Tibial artery (tissue), 4 donors: Measurements from ENCODE around the gene EGFLAM.

Experiments used
- DNase-seq, 2 donors: peaks; one replicate each; pipeline ENCODE4 v3.0.0-alpha.2; 2019
- H3K27ac ChIP-seq, 2 donors: fragments of 200-600 bp; sonication (generic) in 1 of 2; 1 replicate in 1 of 2; 2 replicates in 1 of 2; pipeline ENCODE4 v1.5.1; 2018 to 2019; ENCODE audit warnings: mild to moderate bottlenecking in 1 of 2
- H3K27me3 ChIP-seq, 2 donors: fragments of 200-600 bp; sonication (generic) in 1 of 2; one replicate each; pipeline versions ENCODE4 v1.5.1 to v1.6.0; 2016 to 2019
- H3K36me3 ChIP-seq, 3 donors: fragments of 200-600 bp; sonication (generic) in 2 of 3; one replicate each; pipeline ENCODE4 v1.5.1; 2016 to 2019; ENCODE audit warnings: mild to moderate bottlenecking in 2 of 3
- H3K4me1 ChIP-seq, 4 donors: fragments of 200-600 bp; sonication (generic) in 2 of 4; 1 replicate in 3 of 4; 2 replicates in 1 of 4; pipeline ENCODE4 v1.5.1; 2016 to 2019
- H3K4me3 ChIP-seq, 2 donors: fragments of 200-600 bp; sonication (generic) in 1 of 2; 1 replicate in 1 of 2; 2 replicates in 1 of 2; pipeline ENCODE4 v1.5.1; 2018 to 2019; ENCODE audit warnings: mild to moderate bottlenecking in 2 of 2
- H3K9me3 ChIP-seq, 3 donors: fragments of 200-600 bp; sonication (generic) in 1 of 3; one replicate each; pipeline ENCODE4 v1.5.1; 2016 to 2019
- intact Hi-C: fragments of 100-400 bp; cut with DNase I; formaldehyde crosslinking; loops from one replicate; pipeline ENCODE4 v1.15.0; 2023; ENCODE audit warnings: low total_unique reads
- TF ChIP-seq, protein P1 (sequence below), 2 experiments: fragments of 200-600 bp in 1 of 2; fragments of 450-650 bp in 1 of 2; IDR thresholded peaks; one replicate each; pipeline ENCODE4 v1.5.1; 2017 to 2019; ENCODE audit warnings: antibody characterized with exemption in 2 of 2, mild to moderate bottlenecking in 1 of 2, moderate library complexity in 1 of 2

Gene EGFLAM

DNA sequence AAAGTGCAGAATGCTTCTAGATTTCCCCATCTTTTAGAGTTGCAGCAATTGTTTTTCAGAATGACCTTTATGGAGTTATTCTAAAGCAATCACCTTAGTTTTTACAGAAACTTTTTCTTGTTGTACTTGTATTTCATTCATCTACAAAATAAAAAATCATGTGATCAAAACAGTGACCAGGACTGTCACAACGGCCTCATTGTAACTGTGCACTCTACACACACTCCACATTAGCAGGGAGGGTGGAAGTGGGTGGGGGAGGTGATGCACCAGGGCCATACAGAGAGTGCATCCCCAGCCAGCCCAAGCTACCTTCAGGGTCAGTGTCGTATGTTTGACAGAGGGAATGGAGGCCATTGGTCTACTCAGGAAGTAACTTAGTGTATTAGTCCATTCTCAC is 26.9 kb downstream of the EGFLAM start:
- H3K36me3 ChIP-seq, result no peaks in the 10 kb centered on the region
- DNase-seq, result no peak
- TF ChIP-seq, protein P1, sequence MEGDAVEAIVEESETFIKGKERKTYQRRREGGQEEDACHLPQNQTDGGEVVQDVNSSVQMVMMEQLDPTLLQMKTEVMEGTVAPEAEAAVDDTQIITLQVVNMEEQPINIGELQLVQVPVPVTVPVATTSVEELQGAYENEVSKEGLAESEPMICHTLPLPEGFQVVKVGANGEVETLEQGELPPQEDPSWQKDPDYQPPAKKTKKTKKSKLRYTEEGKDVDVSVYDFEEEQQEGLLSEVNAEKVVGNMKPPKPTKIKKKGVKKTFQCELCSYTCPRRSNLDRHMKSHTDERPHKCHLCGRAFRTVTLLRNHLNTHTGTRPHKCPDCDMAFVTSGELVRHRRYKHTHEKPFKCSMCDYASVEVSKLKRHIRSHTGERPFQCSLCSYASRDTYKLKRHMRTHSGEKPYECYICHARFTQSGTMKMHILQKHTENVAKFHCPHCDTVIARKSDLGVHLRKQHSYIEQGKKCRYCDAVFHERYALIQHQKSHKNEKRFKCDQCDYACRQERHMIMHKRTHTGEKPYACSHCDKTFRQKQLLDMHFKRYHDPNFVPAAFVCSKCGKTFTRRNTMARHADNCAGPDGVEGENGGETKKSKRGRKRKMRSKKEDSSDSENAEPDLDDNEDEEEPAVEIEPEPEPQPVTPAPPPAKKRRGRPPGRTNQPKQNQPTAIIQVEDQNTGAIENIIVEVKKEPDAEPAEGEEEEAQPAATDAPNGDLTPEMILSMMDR (IDR thresholded peaks at IDR 0.05), result no peak

DNA sequence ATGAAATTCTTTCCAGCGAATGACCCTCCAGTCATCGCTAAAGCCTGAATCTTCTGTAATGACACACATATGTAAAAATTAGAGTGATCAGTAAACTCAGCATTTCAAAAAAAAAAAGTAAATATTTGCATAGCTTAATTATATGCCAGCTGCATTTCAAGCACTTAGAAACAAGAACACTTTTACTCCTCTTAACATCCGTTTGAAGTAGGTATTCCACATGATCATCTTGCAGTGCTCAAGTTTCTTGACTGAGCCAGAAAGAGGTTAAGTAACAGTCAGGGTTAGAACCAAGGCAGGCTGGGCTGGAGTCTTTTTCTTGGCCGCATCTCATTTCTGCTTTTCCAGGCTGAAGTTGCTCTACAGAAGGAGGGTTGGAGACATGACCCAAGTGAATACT is 27.6 kb downstream of the EGFLAM start:
- Histone ChIP-seq H3K27me3 (no peaks in the 10 kb centered on the region), H3K4me3 (no peak overlapping the region), H3K27ac (no peak overlapping the region), H3K4me1 (no peaks in the 10 kb centered on the region), H3K36me3 (no peaks in the 10 kb centered on the region), H3K9me3 (no peaks in the 10 kb centered on the region)
- TF ChIP-seq, protein P1 (IDR thresholded peaks at IDR 0.05), result no peak
- intact Hi-C loops, result no loop called here
- DNase-seq, result no peak

More for the DNA sequence above, 26.9 kb downstream of the EGFLAM start:
- Histone ChIP-seq H3K9me3 (no peaks in the 10 kb centered on the region), H3K27ac (no peak overlapping the region), H3K4me1 (no peaks in the 10 kb centered on the region), H3K4me3 (no peak overlapping the region), H3K27me3 (no peaks in the 10 kb centered on the region)
- intact Hi-C loops, result no loop called here

DNA sequence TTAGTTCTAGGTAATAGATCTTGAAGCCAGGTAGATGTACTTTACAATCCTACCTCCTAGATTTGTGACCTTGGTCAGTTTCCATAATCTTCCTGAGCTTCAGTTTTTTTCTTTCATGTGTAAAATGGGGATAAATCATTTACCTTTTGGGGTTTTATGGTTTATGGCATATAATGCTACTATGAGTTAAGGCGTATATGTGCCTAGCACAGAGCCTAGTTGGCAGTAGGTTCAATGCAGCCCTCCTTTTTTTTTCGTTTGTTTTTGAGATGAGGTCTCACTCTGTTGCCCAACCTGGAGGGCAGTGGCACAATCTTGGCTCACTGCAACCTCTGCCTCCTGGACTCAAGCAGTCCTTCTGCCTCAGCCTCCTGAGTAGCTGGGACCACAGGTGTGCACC is 28.8 kb downstream of the EGFLAM start:
- Histone ChIP-seq H3K36me3 (no peaks in the 10 kb centered on the region), H3K4me3 (no peak overlapping the region), H3K27me3 (no peaks in the 10 kb centered on the region), H3K27ac (no peak overlapping the region), H3K4me1 (no peaks in the 10 kb centered on the region), H3K9me3 (no peaks in the 10 kb centered on the region)
- TF ChIP-seq, protein P1 (IDR thresholded peaks at IDR 0.05), result no peak
- DNase-seq, result no peak
- intact Hi-C loops, result no loop called here

DNA sequence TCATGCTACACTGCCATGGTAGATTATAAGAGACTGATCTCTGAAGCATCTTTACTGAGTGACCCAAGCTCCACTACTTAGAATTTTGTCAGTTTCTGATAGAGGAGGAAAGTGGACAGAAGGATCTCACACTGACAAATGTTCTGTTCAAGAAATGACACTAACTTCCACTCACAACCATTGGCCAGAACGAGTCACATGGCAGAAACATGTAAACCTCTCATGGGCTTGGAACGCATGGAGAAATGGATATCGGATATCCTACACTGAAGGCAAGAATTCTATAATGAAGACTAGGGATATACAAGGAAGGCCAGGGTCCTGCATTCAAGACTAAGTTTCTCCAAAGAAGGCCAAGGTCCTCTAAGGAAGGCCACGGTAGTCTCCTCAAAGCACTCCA is 31.1 kb downstream of the EGFLAM start:
- H3K36me3 ChIP-seq, result no peaks in the 10 kb centered on the region
- no peaks in the 10 kb centered on the region for H3K9me3 ChIP-seq
- TF ChIP-seq, protein P1 (IDR thresholded peaks at IDR 0.05), result no peak
- H3K4me3 ChIP-seq, result no peak overlapping the region
- intact Hi-C loops, result no loop called here
- H3K4me1 ChIP-seq, result no peaks in the 10 kb centered on the region
- DNase-seq, result no peak
- no peaks in the 10 kb centered on the region for H3K27me3 ChIP-seq
- H3K27ac ChIP-seq, result no peak overlapping the region

DNA sequence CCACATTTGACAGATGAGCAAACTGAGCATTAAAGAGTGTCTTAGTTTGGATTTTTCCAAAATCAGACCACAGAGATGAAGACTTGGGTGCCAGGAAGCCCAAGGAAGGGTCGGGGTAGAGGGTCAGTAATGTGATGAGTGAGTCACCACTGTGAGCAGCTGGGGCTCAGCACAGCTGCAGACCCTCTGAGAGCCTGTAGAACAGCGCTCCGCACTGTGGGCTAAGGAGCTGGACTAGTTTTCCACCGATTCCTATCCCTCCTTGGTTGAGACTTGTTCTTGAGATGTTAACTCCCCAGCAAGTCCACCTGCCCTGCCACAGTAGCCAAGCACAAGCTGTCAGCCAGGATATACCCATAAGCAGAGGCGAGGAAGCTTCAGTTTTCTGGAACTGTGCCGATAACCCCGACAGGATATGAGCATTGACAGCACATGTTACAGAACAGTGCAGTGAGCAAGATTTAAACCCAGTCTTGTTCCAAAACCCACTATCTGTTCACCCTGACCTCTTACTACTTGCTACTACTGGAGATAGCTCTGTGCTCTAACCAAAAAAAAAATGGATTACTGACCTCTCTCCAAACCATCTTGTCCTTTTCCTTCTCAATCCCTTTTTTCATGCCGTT is 31.8 kb downstream of the EGFLAM start:
- intact Hi-C loops, result no loop called here

More for the DNA sequence above, 31.8 kb downstream of the EGFLAM start:
- no peak overlapping the region for H3K4me3 ChIP-seq
- no peak for DNase-seq
- TF ChIP-seq, protein P1 (IDR thresholded peaks at IDR 0.05), result no peak
- no peaks in the 10 kb centered on the region for H3K9me3 ChIP-seq
- H3K27me3 ChIP-seq, result no peaks in the 10 kb centered on the region
- H3K4me1 ChIP-seq, result no peaks in the 10 kb centered on the region
- H3K27ac ChIP-seq, result no peak overlapping the region
- no peaks in the 10 kb centered on the region for H3K36me3 ChIP-seq
